HG03095 (cell line): ENCODE data around the gene CHKA.

Source experiments
- ATAC-seq: cut with Tn5 transposase; IDR thresholded peaks from one replicate; pipeline ENCODE4 v1.9.1; 2021; ENCODE audit warnings: moderate library complexity; ENCODE audit not compliant: unreplicated experiment

Gene CHKA

DNA sequence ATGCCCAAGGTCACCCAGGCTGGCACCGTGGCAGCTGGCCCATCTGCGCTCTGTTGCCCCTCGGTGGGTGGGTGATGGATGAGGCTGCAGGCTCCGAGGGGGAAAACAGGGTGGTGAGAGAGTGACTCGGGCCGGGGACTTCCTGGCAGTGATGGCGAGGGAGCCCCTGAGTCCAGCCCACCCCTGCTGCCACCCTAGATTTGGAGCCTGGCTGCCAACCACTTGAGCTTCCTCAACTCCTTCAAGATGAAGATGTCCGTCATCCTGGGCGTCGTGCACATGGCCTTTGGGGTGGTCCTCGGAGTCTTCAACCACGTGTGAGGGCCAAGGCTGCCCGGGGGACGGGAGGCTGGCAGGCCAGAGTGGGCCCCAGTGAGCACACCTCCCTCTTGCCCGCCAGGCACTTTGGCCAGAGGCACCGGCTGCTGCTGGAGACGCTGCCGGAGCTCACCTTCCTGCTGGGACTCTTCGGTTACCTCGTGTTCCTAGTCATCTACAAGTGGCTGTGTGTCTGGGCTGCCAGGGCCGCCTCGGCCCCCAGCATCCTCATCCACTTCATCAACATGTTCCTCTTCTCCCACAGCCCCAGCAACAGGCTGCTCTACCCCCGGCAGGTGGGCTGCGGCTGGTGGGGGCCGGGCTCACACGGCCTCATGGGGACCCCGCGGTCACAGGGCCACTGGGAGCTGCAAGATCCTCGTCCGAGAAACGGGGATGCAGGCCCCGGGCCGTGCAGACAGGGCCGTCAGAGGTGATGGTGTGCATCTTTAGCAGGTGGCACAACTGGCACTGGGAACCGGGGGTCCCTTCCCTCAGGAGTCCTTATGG is 72.3 kb downstream of the CHKA start:
- ATAC-seq: no peak

DNA sequence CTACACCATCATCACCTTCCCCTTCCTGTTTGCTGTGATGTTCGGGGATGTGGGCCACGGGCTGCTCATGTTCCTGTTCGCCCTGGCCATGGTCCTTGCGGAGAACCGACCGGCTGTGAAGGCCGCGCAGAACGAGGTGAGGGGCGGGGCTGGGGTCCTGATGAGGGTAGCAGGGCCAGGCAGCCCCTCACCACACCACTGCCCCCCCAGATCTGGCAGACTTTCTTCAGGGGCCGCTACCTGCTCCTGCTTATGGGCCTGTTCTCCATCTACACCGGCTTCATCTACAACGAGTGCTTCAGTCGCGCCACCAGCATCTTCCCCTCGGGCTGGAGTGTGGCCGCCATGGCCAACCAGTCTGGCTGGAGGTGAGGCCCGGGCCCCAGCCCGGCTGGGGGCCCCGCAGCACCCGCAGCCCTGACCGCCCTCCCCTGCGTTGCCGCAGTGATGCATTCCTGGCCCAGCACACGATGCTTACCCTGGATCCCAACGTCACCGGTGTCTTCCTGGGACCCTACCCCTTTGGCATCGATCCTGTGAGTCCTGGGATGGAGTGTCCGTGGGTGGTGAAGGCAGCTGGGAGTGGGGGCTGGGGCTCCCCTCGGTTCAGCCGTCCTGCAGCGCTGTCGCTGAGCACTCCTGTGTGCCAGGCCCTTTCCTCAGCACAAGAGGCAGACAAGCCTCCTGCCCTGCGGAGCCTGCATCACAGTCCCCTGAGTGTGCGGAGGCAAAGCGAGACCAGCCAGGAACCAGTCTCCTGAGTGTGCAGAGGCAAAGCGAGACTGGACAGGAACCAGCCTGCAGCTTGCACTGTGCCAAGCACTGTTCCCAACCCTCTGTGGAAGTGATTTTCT is 73.5 kb downstream of the CHKA start:
- ATAC-seq: no peak

DNA sequence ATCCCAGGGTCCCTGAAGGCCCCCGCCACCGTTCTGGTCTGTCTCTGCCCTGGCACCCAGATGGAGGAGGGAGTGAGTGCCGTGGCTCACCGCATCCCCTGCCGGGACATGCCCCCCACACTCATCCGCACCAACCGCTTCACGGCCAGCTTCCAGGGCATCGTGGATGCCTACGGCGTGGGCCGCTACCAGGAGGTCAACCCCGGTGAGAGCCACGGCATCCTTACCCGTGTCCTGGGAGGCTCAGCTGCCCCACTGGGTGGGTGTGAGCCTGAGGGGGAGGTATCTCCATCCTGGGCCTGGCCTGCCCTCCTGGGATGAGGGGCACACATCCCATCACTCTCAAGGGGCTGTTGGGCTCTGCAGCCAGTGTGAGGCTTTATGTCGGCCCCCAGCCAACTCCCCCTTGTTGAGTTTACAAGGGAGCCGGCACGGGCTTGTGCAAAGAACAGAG is 76.3 kb downstream of the CHKA start:
- ATAC-seq: no peak

DNA sequence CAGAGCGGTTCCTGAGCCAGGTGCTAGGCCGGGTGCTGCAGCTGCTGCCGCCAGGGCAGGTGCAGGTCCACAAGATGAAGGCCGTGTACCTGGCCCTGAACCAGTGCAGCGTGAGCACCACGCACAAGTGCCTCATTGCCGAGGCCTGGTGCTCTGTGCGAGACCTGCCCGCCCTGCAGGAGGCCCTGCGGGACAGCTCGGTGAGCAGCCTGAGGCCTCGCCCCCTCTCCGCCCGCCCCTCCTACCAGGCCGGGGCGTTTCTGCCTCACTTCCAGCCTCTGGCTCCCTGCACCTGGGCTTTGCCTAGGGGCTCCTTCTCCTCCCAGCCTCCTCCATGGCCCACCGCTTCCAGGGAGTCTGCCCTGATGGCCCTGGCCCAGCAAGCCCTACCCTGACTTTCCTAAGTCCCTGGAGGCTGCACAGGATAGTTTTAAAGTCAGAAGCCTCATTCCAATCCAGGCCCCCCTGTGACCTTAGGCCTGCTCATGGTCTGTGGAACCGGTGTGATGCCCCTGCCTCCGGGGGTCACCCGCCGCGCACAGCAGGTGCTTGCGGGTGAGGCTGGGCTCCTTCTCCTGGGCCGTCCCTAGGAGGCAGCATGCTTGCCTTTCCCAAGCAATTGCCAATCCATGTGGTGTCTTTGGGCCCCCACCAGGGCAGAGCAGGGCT is 76.9 kb downstream of the CHKA start:
- ATAC-seq: no peak

DNA sequence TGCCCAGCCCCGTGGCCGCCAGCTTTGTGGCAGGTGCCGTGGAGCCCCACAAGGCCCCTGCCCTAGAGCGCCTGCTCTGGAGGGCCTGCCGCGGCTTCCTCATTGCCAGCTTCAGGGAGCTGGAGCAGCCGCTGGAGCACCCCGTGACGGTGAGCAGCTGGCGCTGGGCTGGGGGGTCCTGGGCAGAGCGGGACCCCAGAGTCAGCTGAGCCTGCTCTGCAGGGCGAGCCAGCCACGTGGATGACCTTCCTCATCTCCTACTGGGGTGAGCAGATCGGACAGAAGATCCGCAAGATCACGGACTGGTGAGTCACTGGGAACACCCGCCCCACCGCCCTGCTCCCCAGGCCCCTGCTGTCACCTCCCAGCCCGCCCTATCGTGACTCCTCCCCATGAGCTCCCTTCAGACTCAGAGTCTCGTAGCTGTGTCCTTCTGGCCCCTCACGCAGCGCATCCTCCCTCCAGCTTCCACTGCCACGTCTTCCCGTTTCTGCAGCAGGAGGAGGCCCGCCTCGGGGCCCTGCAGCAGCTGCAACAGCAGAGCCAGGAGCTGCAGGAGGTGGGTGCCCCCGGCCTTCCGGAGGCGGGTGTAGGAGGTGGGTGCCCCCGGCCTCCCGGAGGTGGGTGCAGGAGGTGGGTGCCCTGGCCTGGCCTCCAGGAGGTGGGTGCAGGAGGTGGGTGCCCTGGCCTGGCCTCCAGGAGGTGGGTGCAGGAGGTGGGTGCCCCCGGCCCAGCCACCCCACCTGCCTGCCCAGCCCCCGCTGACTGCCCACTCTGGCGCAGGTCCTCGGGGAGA is 77.6 kb downstream of the CHKA start:
- no peak for ATAC-seq

DNA sequence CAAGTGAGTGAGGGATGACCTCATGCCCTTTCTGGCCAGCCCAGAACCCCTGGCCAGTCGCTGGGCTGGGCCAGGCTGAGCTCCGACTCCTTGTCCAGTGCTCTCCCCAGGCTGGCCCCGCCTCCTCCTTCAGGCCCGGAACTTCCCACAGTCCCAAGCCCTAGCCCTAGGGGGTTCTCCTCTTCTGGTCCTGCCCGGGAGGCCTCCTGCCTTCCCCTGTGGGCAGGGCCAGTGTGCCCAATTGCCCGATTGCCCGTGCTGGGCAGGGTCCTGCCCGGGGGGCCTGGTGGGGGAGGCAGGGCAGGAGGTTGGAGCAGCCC is 78.2 kb downstream of the CHKA start:
- ATAC-seq: no peak

DNA sequence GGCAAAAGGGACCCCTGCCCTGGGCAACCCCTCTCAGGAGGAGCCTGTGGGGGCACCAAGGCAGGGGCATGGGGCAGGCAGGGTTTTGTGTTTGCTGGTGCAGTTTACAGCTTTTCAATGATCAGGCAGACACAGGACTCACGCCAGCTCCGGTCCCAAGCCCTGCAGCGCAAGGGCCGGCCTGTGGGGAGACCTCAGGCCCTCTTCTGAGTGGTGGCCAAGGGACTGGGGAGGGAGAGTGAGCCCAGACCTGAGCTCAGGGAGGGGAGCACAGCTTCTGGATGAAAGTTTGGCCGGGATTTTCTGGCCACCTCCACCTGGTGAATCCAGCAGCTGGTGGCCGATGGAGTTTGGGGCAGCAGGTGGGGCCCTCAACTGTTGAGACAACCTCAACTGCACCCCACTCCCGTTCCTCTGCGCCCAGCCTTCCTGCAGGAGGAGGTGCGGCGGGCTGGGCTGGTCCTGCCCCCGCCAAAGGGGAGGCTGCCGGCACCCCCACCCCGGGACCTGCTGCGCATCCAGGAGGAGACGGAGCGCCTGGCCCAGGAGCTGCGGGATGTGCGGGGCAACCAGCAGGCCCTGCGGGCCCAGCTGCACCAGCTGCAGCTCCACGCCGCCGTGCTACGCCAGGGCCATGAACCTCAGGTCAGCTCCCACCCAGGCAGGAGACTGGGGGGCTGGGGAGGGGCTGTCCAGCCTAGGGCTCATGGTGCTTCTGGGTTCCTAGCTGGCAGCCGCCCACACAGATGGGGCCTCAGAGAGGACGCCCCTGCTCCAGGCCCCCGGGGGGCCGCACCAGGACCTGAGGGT is 78.8 kb downstream of the CHKA start:
- no peak for ATAC-seq

DNA sequence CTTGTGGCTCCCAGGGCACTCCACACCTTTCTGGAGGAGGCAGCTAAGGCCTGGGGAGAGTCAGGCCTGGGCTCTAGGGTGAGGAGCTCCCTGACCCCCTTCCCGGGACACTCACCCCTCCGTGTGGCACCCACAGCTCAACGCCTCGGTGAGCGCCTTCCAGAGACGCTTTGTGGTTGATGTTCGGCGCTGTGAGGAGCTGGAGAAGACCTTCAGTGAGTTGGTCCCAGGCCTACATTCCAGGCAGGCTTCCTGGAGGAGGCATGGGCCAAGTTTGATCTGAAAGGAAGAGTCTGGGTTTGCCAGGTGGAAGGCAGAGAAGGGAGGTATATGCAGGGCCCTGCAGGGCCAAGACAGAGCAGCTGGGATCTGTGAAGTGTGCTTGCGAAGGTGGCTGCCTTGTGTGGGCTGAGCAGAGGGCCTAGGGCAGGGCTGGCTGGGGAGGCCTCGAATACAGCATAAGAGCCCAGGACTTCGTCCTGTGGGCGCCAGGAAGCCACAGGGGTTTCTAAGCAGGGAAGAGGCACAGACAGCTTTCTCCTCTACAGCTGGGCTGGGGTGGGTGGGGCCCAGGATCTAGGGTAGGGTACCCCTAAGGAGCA is 79.5 kb downstream of the CHKA start:
- ATAC-seq: no peak

DNA sequence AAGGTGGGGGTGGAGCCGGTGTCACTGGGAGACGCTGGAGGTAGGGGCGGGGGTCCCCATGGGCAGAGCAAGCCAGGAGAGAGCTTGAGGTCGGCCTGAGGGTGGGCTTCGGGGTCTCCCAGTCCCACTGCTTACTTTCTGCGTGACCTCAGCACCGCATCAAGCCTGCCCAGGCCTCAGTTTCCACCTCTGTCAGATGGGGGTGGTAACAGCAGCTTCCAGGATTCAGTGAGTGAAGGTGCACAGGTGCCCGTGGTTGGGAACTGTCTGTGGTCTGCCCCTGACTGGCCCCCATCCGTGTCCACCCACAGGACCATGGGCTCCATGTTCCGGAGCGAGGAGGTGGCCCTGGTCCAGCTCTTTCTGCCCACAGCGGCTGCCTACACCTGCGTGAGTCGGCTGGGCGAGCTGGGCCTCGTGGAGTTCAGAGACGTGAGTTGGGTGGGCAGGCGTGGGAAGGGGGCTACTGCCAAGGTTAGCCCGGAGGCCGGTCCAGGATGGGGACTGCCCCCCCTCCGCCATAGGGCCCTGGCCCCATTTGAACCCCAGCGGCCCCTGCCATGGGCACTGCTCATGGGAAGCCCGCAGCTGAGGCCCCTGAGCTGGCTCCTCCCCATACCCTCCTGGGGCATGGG is 80.1 kb downstream of the CHKA start:
- ATAC-seq: no peak

DNA sequence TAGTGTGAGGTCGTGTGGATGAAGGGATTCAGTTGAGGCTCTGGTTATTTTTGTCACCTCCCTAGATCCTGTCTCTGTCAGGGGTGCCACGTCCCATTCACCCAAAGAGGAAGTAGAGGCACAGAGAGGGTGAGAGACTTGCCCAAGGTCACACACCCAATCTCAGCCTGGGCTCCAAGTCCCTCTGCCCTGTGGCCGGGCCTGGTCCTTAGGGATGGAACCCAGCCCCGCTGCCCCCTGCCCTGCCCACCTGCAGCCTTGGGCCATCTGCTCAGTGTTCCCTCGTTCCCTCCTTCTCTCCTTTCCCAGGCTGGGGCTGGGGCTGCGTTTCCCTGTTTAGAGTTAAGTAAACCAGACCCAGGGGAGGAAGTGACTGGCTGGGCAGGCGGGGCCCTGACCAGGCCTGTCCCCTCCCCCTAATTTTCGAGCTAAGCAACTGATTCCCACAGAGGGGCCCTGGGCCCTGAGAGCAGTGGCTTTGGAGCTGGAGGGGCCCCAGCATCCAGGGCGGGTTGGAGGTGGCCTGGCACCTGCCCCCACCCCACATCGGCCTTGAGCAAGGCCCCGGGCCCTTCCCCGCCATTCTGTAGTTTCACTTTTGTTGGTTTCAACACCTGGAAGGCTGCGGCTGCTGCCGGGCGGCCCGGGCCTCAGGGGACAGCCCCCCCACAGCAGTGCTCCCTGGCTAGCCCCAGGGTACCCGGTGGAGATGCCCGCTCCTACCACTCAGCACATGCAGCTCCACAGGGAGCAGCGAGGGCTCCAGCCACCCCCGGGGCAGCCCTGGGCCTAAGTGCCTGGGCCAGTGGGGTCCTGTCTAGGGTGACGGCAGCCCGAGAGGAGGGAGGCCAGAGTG is 80.9 kb downstream of the CHKA start:
- peak; percentile 44 for ATAC-seq

DNA sequence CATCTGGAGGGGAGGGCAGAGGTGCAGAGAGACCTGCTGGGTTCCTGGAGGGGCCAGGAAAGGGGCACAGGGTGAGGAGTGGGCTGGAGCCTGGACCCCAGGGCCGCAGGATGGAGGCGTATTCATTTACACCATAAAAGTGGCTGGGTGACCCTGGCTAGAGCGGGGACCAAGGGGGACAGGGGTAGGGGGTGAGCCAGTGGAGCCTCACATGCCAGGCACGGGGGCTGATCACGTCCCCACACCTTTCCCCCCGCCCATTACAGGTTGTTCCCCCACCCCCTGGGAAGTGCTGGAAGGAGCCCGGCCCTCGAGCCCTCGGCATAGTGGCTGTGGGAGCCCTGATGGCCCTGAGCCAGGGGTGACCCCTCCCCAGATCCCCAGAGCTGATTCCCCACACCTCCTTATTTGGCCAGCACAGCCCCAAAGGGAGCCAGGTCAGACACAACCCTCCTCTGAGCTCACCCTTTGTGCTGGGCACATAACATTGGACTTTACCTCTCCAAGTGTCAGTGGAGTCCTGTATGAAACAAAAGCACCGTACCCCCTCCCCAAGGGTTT is 81.6 kb downstream of the CHKA start:
- no peak for ATAC-seq

DNA sequence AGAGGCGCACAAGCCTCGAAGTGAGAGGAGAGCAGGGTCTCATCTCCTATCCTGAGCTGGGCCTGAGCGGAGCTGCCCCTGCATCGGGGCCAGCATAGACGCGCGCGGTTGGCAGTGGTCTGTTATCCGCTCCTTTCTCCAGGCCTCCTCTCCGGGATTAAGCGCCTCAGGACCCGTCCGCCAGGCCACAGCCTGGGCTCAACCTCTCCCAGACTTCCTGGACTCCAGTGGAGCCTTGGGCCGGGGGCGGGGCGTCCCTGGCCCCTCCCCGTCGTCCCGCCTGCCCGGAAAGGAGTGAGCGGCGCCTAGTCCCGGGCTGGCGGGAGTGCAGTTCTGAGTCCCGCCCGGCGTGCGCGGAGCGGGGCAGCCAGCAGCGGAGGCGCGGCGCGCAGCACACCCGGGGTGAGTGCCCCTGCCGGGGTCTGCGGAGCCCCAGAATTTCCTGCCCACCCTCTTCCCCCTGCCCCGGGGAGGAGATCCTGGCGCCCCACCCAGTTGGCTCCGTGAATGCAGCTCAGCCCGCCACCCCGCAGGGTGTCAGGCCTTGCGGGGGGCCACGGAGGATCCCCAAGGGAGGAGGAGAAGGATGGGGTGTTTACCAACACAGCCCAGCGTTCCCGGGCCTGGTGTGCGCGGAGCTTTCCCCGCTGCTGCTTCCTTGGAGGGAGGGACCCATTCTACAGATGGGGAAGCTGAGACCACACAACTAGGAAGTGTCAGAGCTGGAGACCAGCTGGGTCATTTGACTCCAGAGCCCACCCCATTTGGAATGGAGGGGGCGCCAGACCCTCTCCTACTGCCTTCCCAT is 82.3 kb downstream of the CHKA start, which contains the start of gene TCIRG1:
TSS of gene TCIRG1 (plus strand) at position 308 of the 808 bp plus-strand sequence. CDS start 2,247 bp downstream, outside the sequence.
- no peak for ATAC-seq

DNA sequence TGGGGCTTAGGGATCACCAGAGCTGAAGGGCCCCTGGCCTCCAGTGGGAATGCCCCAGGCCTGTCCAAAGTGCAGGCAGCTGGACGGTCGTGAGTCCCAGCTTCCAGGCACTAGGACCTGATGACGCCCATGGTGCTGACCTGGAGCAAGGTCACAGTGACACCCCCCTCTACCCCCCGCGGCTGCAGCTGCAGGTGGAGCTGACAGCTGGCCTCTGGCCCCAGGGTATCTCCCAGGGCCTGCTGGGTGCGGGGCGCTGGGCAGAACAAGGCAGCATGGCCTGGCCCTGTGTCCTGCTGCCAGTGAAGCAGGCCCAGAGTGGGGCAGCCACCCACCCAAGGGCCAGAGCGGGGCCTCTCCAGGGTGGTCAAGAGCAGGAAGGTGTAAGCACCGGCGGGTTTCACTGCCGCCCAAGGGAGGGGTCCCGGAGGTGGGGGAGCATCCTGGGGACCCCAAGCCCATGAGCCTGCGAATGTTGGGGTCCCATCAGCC is 82.9 kb downstream of the CHKA start:
- ATAC-seq: no peak

DNA sequence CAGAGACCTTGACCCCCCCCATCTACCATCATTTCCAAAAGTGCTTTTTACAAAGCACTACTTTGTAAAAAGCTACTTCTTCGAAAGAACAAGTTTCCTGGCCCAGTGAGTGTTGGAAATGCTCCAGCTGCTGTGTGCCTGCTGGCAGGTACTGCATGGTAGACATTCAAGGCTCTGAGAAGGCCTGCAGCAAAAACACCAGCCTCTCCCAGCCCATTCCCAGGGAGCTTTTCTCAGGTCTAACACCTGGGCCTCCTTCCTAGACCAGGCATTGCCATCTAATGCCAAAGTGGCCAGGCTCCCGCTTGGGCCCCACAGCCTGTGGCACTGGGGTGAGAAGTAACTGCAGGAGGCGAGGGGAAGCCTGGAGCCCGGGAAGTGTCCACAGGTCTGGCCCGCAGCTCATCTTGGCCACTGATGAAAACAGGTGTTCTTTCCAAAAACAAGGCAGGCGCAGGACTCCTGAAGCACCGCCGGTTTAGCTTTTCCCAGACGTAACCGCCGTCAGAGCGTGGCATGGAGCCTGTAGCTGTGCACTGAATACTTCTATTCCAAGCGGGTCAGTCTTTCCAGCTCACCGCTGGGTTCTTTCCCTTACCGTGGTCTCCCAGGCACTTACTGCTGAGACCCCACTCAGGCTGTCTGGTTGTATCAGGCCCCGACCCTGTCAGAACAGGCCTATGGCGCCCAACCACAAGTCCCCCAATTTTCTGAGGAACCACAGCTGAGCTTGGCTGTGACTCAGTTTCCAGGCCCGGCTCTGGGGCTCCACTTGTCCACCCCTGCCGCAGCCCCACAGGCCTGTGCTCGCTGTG is 83.6 kb downstream of the CHKA start:
- ATAC-seq: no peak

DNA sequence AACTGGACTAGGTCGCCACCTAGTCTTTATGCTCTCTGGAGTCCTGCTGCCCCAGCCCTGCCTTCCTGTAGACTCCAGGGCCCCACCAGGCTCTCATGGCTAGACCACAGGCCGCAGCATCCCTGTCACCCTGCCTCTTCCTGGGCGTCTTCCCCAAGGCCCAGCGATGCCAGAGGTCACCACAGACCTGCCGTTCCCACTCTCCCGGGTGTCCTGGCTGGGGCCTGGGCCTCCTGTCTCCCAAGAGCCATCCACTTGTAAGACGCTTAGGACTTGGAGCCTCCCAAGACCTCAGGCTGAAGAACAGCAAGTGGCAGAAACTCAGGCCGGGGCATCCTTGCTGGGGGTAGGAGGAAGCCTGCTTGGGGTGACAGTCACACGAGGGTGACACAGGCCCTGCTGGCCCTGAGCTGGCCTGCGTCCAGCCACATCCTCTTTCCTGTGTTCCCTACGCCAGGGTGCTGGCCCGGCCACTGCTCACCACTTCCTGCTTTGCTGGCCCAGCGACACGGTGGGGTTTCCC is 84.4 kb downstream of the CHKA start:
- ATAC-seq: no peak
